Psoas muscle (tissue), 8 donors: ENCODE data around the gene LRG1. TPM values are rescaled to one million over a fixed set of nuclear protein-coding genes. Genes with fewer than 3 reads are reported as not detected.

Experiments used
- ATAC-seq, 4 donors: fragments of 200-7000 bp; cut with Tn5 transposase; one replicate each; pipeline ENCODE4 v1.9.1; 2020; ENCODE audit warnings: moderate library complexity in 3 of 4, mild to moderate bottlenecking in 2 of 4
- DNase-seq, 2 donors: peaks; one replicate each; pipeline ENCODE4 v3.0.0-alpha.2; 2020
- H3K27ac ChIP-seq: fragments of 200-600 bp; one replicate; pipeline ENCODE4 v1.8.0; 2022
- H3K27me3 ChIP-seq, 3 donors: fragments of 200-600 bp in 1 of 3; one replicate each; pipeline versions ENCODE4 v1.6.1 to v1.8.0; 2013 to 2022; ENCODE audit warnings: low read length in 2 of 3, mild to moderate bottlenecking in 2 of 3, moderate library complexity in 1 of 3; ENCODE audit not compliant: insufficient read depth in 3 of 3
- H3K36me3 ChIP-seq, 2 donors: fragments of 200-600 bp in 1 of 2; one replicate each; pipeline versions ENCODE4 v1.6.1 to v1.8.0; 2013 to 2022; ENCODE audit warnings: low read depth in 1 of 2, mild to moderate bottlenecking in 1 of 2, moderate library complexity in 1 of 2; ENCODE audit not compliant: insufficient read depth in 1 of 2
- H3K4me1 ChIP-seq: fragments of 200-600 bp; one replicate; pipeline ENCODE4 v1.8.0; 2022
- H3K4me3 ChIP-seq: fragments of 200-600 bp; one replicate; pipeline ENCODE4 v1.8.0; 2022; ENCODE audit warnings: mild to moderate bottlenecking
- H3K9me3 ChIP-seq: fragments of 200-600 bp; one replicate; pipeline ENCODE4 v1.8.0; 2022
- WGBS, 3 donors: extraction: QIAGEN DNeasy Blood & Tissue Kit; methylation state at CpG; one replicate each; pipeline versions ENCODE4 v1.1.6 to v1.1.7; 2013; 5-methylcytosine and 5-hydroxymethylcytosine counted together
- intact Hi-C, 2 donors: fragments of 100-400 bp; cut with DNase I; formaldehyde crosslinking; loops; one replicate each; pipeline versions ENCODE4 v1.11.0 to v1.14.2; 2022
- polyA plus RNA-seq, 3 donors: library from polyadenylated mRNA; stranded (reverse); fragments of 200-250 nt; gene quantifications; one replicate each; pipeline ENCODE4 v1.2.3, GENCODE V29; 2013
- total RNA-seq, 4 donors: library from RNA; stranded (reverse); fragmentation: NEBNext Ultra II Directional in 2 of 4; extraction: Animal tissue kit (Norgen Biotek cat#: 25700) in 2 of 4; gene quantifications; one replicate each; pipeline versions ENCODE4 v1.2.1 to v1.2.4, GENCODE V29; 2021 to 2023
- TF ChIP-seq, protein P1 (sequence below): fragments of 200-600 bp; IDR thresholded peaks from one replicate; pipeline ENCODE4 v1.8.0; 2022; ENCODE audit warnings: antibody characterized with exemption
- donor health status: healthy with polysubstance abuse.
- donor health status: DM: no; HTN: no; CAD: no; lungs with moderate emphysema.
- donor health status: Bipolar disorder and iron deficiency.
- donor health status: healthy.
- donor health status: DM: yes; HTN: yes; CAD: no.
- donor health status: DM: no; HTN: no; CAD: no.
- donor health status: DM: no; HTN: no; CAD: no.
- donor health status: DM: yes; HTN: yes; CAD: no.

The LRG1 gene
- total and polyA plus RNA-seq, 7 donors: 0.09 to 1.8 (median 0.42) TPM; not detected in 1

GRCh38 chr19:4524808-4525562, 14.9 kb downstream of the LRG1 start:
- Histone ChIP-seq H3K36me3 (peaks cover 0 to 80% of the 10 kb centered on the region in 2 donors), H3K4me1 (no peaks in the 10 kb centered on the region), H3K9me3 (no peaks in the 10 kb centered on the region), H3K4me3 (no peak overlapping the region), H3K27me3 (no peaks in the 10 kb centered on the region), H3K27ac (no peak overlapping the region)
- 68 to 70% (median 69%) methylated on average over 22 to 23 of the region's 23 CpGs for WGBS, 3 donors
- TF ChIP-seq, protein P1, sequence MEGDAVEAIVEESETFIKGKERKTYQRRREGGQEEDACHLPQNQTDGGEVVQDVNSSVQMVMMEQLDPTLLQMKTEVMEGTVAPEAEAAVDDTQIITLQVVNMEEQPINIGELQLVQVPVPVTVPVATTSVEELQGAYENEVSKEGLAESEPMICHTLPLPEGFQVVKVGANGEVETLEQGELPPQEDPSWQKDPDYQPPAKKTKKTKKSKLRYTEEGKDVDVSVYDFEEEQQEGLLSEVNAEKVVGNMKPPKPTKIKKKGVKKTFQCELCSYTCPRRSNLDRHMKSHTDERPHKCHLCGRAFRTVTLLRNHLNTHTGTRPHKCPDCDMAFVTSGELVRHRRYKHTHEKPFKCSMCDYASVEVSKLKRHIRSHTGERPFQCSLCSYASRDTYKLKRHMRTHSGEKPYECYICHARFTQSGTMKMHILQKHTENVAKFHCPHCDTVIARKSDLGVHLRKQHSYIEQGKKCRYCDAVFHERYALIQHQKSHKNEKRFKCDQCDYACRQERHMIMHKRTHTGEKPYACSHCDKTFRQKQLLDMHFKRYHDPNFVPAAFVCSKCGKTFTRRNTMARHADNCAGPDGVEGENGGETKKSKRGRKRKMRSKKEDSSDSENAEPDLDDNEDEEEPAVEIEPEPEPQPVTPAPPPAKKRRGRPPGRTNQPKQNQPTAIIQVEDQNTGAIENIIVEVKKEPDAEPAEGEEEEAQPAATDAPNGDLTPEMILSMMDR: peak; percentile 58
- intact Hi-C loops: loop anchor here in 1 of 2 donors (10.0 kb wide), 1 partner anchor 260 kb away; no protein-coding TSS in a partner anchor
- DNase-seq (peak; percentile 69 to 83), ATAC-seq (peak; percentile 51 to 66 (median 64))

GRCh38 chr19:4523306-4524110, 16.3 kb downstream of the LRG1 start:
- peak; percentile 17 to 38 (median 27) for ATAC-seq
- WGBS, 3 donors: 74 to 77% (median 76%) methylated on average over 44 to 53 of the region's 53 CpGs

DNA sequence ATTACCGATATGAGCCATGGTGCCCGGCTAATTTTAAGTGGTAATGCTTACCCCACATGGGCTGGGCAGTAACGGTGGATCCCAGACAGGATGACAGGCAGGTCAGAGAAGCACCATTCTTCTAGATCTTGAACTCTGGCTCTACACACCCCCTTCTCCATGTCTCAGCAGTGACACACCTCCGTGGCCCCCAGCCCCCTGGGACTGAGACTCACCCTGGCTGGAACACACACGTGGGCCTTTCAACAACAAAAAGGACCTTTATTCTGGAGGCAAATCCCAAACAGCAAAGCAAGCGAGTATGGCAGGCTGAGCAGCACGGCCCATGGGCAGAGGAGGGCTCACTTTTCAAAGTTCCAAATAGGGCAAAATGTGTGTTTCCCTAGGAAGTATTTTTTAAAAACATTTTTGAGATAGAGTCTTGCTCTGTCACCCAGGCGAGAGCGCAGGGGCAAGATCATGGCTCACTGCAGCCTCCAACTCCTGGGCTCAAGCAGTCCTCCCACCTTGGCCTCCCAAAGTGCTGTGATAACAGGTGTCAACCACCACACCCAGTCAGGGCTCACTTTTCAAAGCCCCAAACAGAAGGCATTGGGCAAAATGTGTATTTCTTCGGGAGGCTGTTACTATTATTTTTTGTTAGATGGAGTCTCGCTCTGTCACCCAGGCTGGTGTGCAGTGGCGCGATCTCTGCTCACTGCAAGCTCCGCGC, 17.4 kb downstream of the LRG1 start:
- TF ChIP-seq, protein P1: no peak
- Histone ChIP-seq H3K27me3 (no peaks in the 10 kb centered on the region), H3K36me3 (peaks cover 0 to 66% of the 10 kb centered on the region in 2 donors), H3K9me3 (no peaks in the 10 kb centered on the region), H3K4me3 (no peak overlapping the region), H3K27ac (peak overlapping the region; percentile 36), H3K4me1 (peaks cover 12% of the 10 kb centered on the region)
- ATAC-seq (no peak), DNase-seq (no peak)
- WGBS, 3 donors: 88 to 90% (median 88%) methylated on average over 15 of the region's 15 CpGs
- intact Hi-C loops: loop anchor here in 1 of 2 donors (1.0 to 10.0 kb wide), 2 partner anchors 113 to 258 kb away; no protein-coding TSS in a partner anchor

More at GRCh38 chr19:4523306-4524110, 16.3 kb downstream of the LRG1 start:
- Histone ChIP-seq H3K4me3 (no peak overlapping the region), H3K4me1 (peaks cover 10% of the 10 kb centered on the region), H3K27ac (no peak overlapping the region), H3K36me3 (peaks cover 0 to 72% of the 10 kb centered on the region in 2 donors), H3K27me3 (no peaks in the 10 kb centered on the region), H3K9me3 (no peaks in the 10 kb centered on the region)
- peak; percentile 71 to 87 for DNase-seq
- TF ChIP-seq, protein P1: peak; percentile 64
- intact Hi-C loops: loop anchor here in 1 of 2 donors (10.0 kb wide), 1 partner anchor 259 kb away; no protein-coding TSS in a partner anchor

DNA sequence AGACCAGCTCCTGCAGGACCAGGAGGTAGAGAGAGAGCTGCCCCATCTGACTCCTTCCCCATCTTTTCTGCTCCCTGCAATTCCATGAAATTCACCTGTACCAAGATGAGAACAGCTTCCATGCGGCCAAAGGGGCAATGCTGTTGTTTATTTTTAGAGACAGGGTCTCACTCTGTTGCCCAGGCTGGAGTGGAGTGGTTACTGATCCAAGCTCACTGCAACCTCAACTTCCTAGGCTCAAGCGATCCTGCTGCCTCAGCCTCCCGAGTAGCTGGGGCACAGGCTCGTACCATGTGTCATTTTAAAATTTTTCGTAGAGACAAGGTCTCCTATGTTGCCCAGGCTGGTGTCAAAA, 18.0 kb downstream of the LRG1 start:
- intact Hi-C loops: loop anchor here in 1 of 2 donors (1.0 to 10.0 kb wide), 2 partner anchors 113 to 257 kb away; no protein-coding TSS in a partner anchor
- H3K4me1 ChIP-seq: peaks cover 16% of the 10 kb centered on the region
- peak overlapping the region; percentile 36 for H3K27ac ChIP-seq
- no peaks in the 10 kb centered on the region for H3K27me3 ChIP-seq
- H3K36me3 ChIP-seq: peaks cover 0 to 63% of the 10 kb centered on the region in 2 donors
- DNase-seq: no peak
- no peak for ATAC-seq
- TF ChIP-seq, protein P1: no peak
- no peaks in the 10 kb centered on the region for H3K9me3 ChIP-seq
- 86 to 93% (median 90%) methylated on average over 5 of the region's 5 CpGs for WGBS, 3 donors
- no peak overlapping the region for H3K4me3 ChIP-seq
